Neural cell (in vitro differentiated cells): ENCODE data around the gene XAGE3. TPM values are rescaled to one million over a fixed set of nuclear protein-coding genes. Genes with fewer than 3 reads are reported as not detected.

Experiments used
- H2AFZ ChIP-seq: fragments of 200-600, 300-800 bp; sonication (generic), shearing (Covaris generic); 2 replicates; pipeline ENCODE4 v1.6.0; 2014; ENCODE audit warnings: low read depth, mild to moderate bottlenecking, antibody characterized with exemption, low read length, moderate library complexity
- H3F3A ChIP-seq: fragments of 200-600 bp; shearing (Covaris generic); 2 replicates; pipeline ENCODE4 v1.6.1; 2016; ENCODE audit warnings: mild to moderate bottlenecking, moderate library complexity, mixed read lengths, antibody characterized with exemption, low read length; ENCODE audit not compliant: insufficient read depth, poor library complexity, severe bottlenecking
- H3K27ac ChIP-seq: fragments of 200-600, 300-800 bp; sonication (generic), shearing (Covaris generic); 2 replicates; pipeline ENCODE4 v1.5.1; 2014; ENCODE audit warnings: mild to moderate bottlenecking, low read length, moderate library complexity
- H3K27me3 ChIP-seq: fragments of 300-800, 200-600 bp; sonication (generic), shearing (Covaris generic); 2 replicates; pipeline ENCODE4 v1.6.0; 2014; ENCODE audit warnings: mild to moderate bottlenecking, low read depth, low read length, moderate library complexity; ENCODE audit not compliant: insufficient read depth
- H3K36me3 ChIP-seq: fragments of 300-800, 200-600 bp; sonication (generic), shearing (Covaris generic); 2 replicates; pipeline ENCODE4 v1.5.1; 2014; ENCODE audit warnings: mild to moderate bottlenecking, antibody characterized with exemption, low read length, moderate library complexity; ENCODE audit not compliant: insufficient read depth
- H3K4me2 ChIP-seq: fragments of 300-800, 200-600 bp; sonication (generic), shearing (Covaris generic); 2 replicates; pipeline ENCODE4 v1.6.0; 2014; ENCODE audit warnings: mild to moderate bottlenecking, low read length
- H3K4me3 ChIP-seq: fragments of 300-800, 200-600 bp; sonication (generic), shearing (Covaris generic); 2 replicates; pipeline ENCODE4 v1.5.1; 2014; ENCODE audit warnings: mild to moderate bottlenecking, low read length, moderate library complexity
- H3K79me2 ChIP-seq: fragments of 200-600 bp; shearing (Covaris generic); replicated peaks from 2 replicates; pipeline ENCODE4 v1.6.0; 2014; ENCODE audit warnings: mild to moderate bottlenecking, low read length, moderate library complexity; ENCODE audit not compliant: insufficient read depth
- H3K9ac ChIP-seq: fragments of 300-800, 200-600 bp; sonication (generic), shearing (Covaris generic); 2 replicates; pipeline ENCODE4 v1.6.1; 2016; ENCODE audit warnings: mild to moderate bottlenecking, low read length, mixed read lengths
- H3K9me2 ChIP-seq: fragments of 200-600 bp; shearing (Covaris generic); 2 replicates; pipeline ENCODE4 v1.6.1; 2016; ENCODE audit warnings: mild to moderate bottlenecking, low read length, mixed read lengths; ENCODE audit not compliant: insufficient read depth
- H3K9me3 ChIP-seq: fragments of 200-600, 300-800 bp; sonication (generic), shearing (Covaris generic); 2 replicates; pipeline ENCODE4 v1.6.1; 2016; ENCODE audit warnings: mild to moderate bottlenecking, mixed run types, low read length, moderate library complexity, mixed read lengths
- H4K20me1 ChIP-seq: fragments of 200-600 bp; shearing (Covaris generic); 2 replicates; pipeline ENCODE4 v1.6.1; 2016; ENCODE audit warnings: mild to moderate bottlenecking, mixed run types; ENCODE audit not compliant: insufficient read depth
- SMC3 ChIP-seq: fragments of 450-650 bp; conservative IDR thresholded peaks from 2 replicates; pipeline ENCODE4 v1.6.1; 2014; ENCODE audit warnings: antibody characterized with exemption, mild to moderate bottlenecking, moderate library complexity; ENCODE audit not compliant: poor library complexity
- polyA plus RNA-seq: library from polyadenylated mRNA; depleted of rRNA; stranded (reverse); fragments of >200 nt; gene quantifications from 2 replicates; pipeline ENCODE4 v1.2.3, GENCODE V29; 2014
- TF ChIP-seq, protein P1 (sequence below): fragments of 450-650 bp; IDR thresholded peaks from 2 replicates; pipeline ENCODE4 v1.5.1; 2014; ENCODE audit warnings: antibody characterized with exemption, mild to moderate bottlenecking, moderate library complexity; ENCODE audit not compliant: poor library complexity, severe bottlenecking

XAGE3 gene
- polyA plus RNA-seq, 1 donor from 2014 or later = not detected

DNA sequence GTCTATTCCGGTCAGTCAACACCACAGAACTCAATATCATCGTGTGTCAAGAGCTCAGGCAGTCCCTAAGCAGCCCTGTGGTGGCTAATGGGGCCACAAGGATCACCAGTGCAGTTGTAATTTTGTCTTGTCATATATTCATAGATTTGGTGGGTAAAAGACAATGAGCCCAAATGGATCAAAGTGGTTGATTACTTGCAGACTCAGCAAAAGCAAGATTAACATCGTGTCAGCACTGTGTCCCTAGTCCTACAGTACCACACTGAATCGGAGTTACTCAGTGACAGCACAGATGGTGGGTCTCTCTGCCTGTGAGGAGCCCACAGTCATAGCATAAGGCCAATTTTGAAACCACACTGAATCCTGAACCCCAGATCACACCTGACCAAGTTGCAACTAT lies 48.1 kb downstream of the XAGE3 start:
- no peaks in the 10 kb centered on the region for H3F3A ChIP-seq
- no peak overlapping the region for H3K27ac ChIP-seq
- H2AFZ ChIP-seq = no peak overlapping the region

More for the DNA sequence above, 48.1 kb downstream of the XAGE3 start:
- no peaks in the 10 kb centered on the region for H3K36me3 ChIP-seq
- no peak for TF ChIP-seq SMC3
- TF ChIP-seq, protein P1, sequence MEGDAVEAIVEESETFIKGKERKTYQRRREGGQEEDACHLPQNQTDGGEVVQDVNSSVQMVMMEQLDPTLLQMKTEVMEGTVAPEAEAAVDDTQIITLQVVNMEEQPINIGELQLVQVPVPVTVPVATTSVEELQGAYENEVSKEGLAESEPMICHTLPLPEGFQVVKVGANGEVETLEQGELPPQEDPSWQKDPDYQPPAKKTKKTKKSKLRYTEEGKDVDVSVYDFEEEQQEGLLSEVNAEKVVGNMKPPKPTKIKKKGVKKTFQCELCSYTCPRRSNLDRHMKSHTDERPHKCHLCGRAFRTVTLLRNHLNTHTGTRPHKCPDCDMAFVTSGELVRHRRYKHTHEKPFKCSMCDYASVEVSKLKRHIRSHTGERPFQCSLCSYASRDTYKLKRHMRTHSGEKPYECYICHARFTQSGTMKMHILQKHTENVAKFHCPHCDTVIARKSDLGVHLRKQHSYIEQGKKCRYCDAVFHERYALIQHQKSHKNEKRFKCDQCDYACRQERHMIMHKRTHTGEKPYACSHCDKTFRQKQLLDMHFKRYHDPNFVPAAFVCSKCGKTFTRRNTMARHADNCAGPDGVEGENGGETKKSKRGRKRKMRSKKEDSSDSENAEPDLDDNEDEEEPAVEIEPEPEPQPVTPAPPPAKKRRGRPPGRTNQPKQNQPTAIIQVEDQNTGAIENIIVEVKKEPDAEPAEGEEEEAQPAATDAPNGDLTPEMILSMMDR = no peak
- H3K9ac ChIP-seq = no peak overlapping the region
- no peaks in the 10 kb centered on the region for H3K27me3 ChIP-seq
- no peak overlapping the region for H3K4me2 ChIP-seq
- H3K4me3 ChIP-seq = no peak overlapping the region
- H3K79me2 ChIP-seq = no peaks in the 10 kb centered on the region
- no peaks in the 10 kb centered on the region for H3K9me2 ChIP-seq
- no peaks in the 10 kb centered on the region for H3K9me3 ChIP-seq
- H4K20me1 ChIP-seq = no peaks in the 10 kb centered on the region

Other genes with a start within 250 kb of the XAGE3 start
- gene SSX7, start 213.2 kb downstream of the XAGE3 start, polyA plus RNA-seq = not detected in 2 replicates
- gene SSX2, start 160.9 kb downstream of the XAGE3 start, polyA plus RNA-seq = not detected in 2 replicates
- gene SSX2B, start 116.8 kb downstream of the XAGE3 start, polyA plus RNA-seq = not detected in 2 replicates
- gene SPANXN5, start 70.7 kb downstream of the XAGE3 start, polyA plus RNA-seq = not detected in 2 replicates
- not detected in 2 replicates for gene XAGE5, start 56.8 kb downstream of the XAGE3 start, polyA plus RNA-seq
- gene FAM156B, start 29.2 kb upstream of the XAGE3 start, polyA plus RNA-seq = 57.9 and 111 TPM in 2 replicates
- gene FAM156A, start 90.4 kb upstream of the XAGE3 start, polyA plus RNA-seq = 66.4 and 66.6 TPM in 2 replicates
- 26.9 and 30.8 TPM in 2 replicates for gene GPR173, start 180.7 kb upstream of the XAGE3 start, polyA plus RNA-seq
- 40.2 and 43.2 TPM in 2 replicates for gene TSPYL2, start 214.3 kb upstream of the XAGE3 start, polyA plus RNA-seq
- 35.4 and 37.5 TPM in 2 replicates for gene KANTR, start 226.1 kb upstream of the XAGE3 start, polyA plus RNA-seq